ENCODE data around the gene JMJD7.

GRCh38 chr15:41847206-41847605, 19.3 kb downstream of the JMJD7 start:
- TF ChIP-seq CTCF (IDR thresholded peaks at IDR 0.05): no peak
- TF ChIP-seq POLR2A (IDR thresholded peaks at IDR 0.05): no peak
- no peak for TF ChIP-seq EP300 (IDR thresholded peaks at IDR 0.05)
